OCI-LY1 (cell line): Measurements from ENCODE around the gene TLE3.
A peak's percentile ranks its signal among the peaks of the same experiment; 100 is the strongest.

Experiments
- H2AFZ ChIP-seq: fragments of 200-600 bp; sonication (generic), shearing (Covaris generic); 2 replicates; pipeline ENCODE4 v1.6.0; 2014; ENCODE audit warnings: antibody characterized with exemption, mild to moderate bottlenecking, low read length
- H3F3A ChIP-seq: fragments of 200-600 bp; sonication (generic), shearing (Covaris generic); 2 replicates; pipeline ENCODE4 v1.6.0; 2014; ENCODE audit warnings: mild to moderate bottlenecking, antibody characterized with exemption, low read length, moderate library complexity; ENCODE audit not compliant: insufficient read depth
- H3K27ac ChIP-seq: fragments of 200-600 bp; sonication (generic); 2 replicates; pipeline ENCODE4 v1.5.1; 2014; ENCODE audit warnings: low read length, mixed run types, mild to moderate bottlenecking, low read depth; ENCODE audit not compliant: poor library complexity, severe bottlenecking
- H3K27me3 ChIP-seq: fragments of 200-600 bp; sonication (generic); 2 replicates; pipeline ENCODE4 v1.6.0; 2014; ENCODE audit warnings: antibody characterized with exemption, mild to moderate bottlenecking, low read length, moderate library complexity; ENCODE audit not compliant: insufficient read depth
- H3K36me3 ChIP-seq: fragments of 200-600 bp; sonication (generic); 2 replicates; pipeline ENCODE4 v1.6.1; 2014; ENCODE audit warnings: mild to moderate bottlenecking, antibody characterized with exemption, low read length, moderate library complexity, mixed read lengths; ENCODE audit not compliant: insufficient read depth
- H3K4me1 ChIP-seq: fragments of 200-600 bp; sonication (generic); 2 replicates; pipeline ENCODE4 v1.5.1; 2014; ENCODE audit warnings: mild to moderate bottlenecking, low read length, moderate library complexity; ENCODE audit not compliant: insufficient read depth, severe bottlenecking
- H3K4me2 ChIP-seq: fragments of 200-600 bp; sonication (generic), shearing (Covaris generic); 2 replicates; pipeline ENCODE4 v1.6.1; 2014; ENCODE audit warnings: low read length
- H3K4me3 ChIP-seq: fragments of 200-600 bp; sonication (generic); 2 replicates; pipeline ENCODE4 v1.5.1; 2014; ENCODE audit warnings: low read length, low read depth, mild to moderate bottlenecking, mixed read lengths; ENCODE audit not compliant: poor library complexity, severe bottlenecking
- H3K79me2 ChIP-seq: fragments of 200-600 bp; shearing (Covaris generic); 2 replicates; pipeline ENCODE4 v1.6.1; 2016; ENCODE audit warnings: mixed run types, low read length, mixed read lengths; ENCODE audit not compliant: insufficient read depth
- H3K9ac ChIP-seq: fragments of 200-600 bp; sonication (generic), shearing (Covaris generic); 2 replicates; pipeline ENCODE4 v1.6.1; 2014; ENCODE audit warnings: mild to moderate bottlenecking, low read length, mixed read lengths
- H3K9me2 ChIP-seq: fragments of 200-600 bp; sonication (generic), shearing (Covaris generic); 2 replicates; pipeline ENCODE4 v1.6.1; 2014; ENCODE audit warnings: low read depth, mild to moderate bottlenecking, low read length, mixed read lengths
- H3K9me3 ChIP-seq: fragments of 200-600 bp; shearing (Covaris generic); 2 replicates; pipeline ENCODE4 v1.6.1; 2014; ENCODE audit warnings: low read length, mixed read lengths
- H4K20me1 ChIP-seq: fragments of 200-600 bp; sonication (generic), shearing (Covaris generic); 2 replicates; pipeline ENCODE4 v1.6.0; 2016; ENCODE audit warnings: mild to moderate bottlenecking, low read length; ENCODE audit not compliant: insufficient read depth
- CTCF ChIP-seq: fragments of 200-600 bp; sonication (generic), shearing (Covaris generic); IDR thresholded peaks from 2 replicates; pipeline ENCODE4 v1.5.1; 2017; ENCODE audit warnings: mild to moderate bottlenecking, antibody characterized with exemption, low read length, moderate library complexity, mixed read lengths
- EZH2 ChIP-seq: fragments of 200-600 bp; sonication (generic), shearing (Covaris generic); IDR thresholded peaks from 2 replicates; pipeline ENCODE4 v1.8.0; 2017; ENCODE audit warnings: borderline replicate concordance, mixed run types, mild to moderate bottlenecking, antibody characterized with exemption, low read length, moderate library complexity, mixed read lengths

Gene TLE3

GRCh38 chr15:70046679-70047369, 50.9 kb downstream of the TLE3 start:
- Histone ChIP-seq H3K36me3 (peaks cover 45% of the 10 kb centered on the region), H3K9me2 (no peaks in the 10 kb centered on the region), H3K4me1 (no peaks in the 10 kb centered on the region), H3K27ac (peak overlapping the region; percentile 15), H3K27me3 (no peaks in the 10 kb centered on the region), H3K4me2 (no peak overlapping the region), H4K20me1 (no peaks in the 10 kb centered on the region), H3K79me2 (no peaks in the 10 kb centered on the region), H2AFZ (no peak overlapping the region), H3K4me3 (no peak overlapping the region), H3K9me3 (no peaks in the 10 kb centered on the region), H3K9ac (no peak overlapping the region), H3F3A (no peaks in the 10 kb centered on the region)
- TF ChIP-seq EZH2 (no peak), CTCF (no peak)

- H3K27ac ChIP-seq = no peak overlapping the region
- H3K9ac ChIP-seq = no peak overlapping the region
- no peak overlapping the region for H3K4me2 ChIP-seq
- no peaks in the 10 kb centered on the region for H3K9me3 ChIP-seq
- H3K79me2 ChIP-seq = no peaks in the 10 kb centered on the region
- no peaks in the 10 kb centered on the region for H3K4me1 ChIP-seq
- H3F3A ChIP-seq = no peaks in the 10 kb centered on the region
- no peak overlapping the region for H2AFZ ChIP-seq
- H3K27me3 ChIP-seq = no peaks in the 10 kb centered on the region
- no peaks in the 10 kb centered on the region for H4K20me1 ChIP-seq
- H3K36me3 ChIP-seq = peaks cover 27% of the 10 kb centered on the region
- TF ChIP-seq EZH2 (no peak), CTCF (no peak)
- H3K4me3 ChIP-seq = no peak overlapping the region
- H3K9me2 ChIP-seq = no peaks in the 10 kb centered on the region
Measured at GRCh38 chr15:70045045-70045444, 52.7 kb downstream of the TLE3 start.

- Histone ChIP-seq H3F3A (no peaks in the 10 kb centered on the region), H3K9ac (no peak overlapping the region), H3K9me2 (no peaks in the 10 kb centered on the region), H3K27me3 (no peaks in the 10 kb centered on the region), H3K4me1 (no peaks in the 10 kb centered on the region), H3K27ac (no peak overlapping the region), H4K20me1 (no peaks in the 10 kb centered on the region), H2AFZ (no peak overlapping the region), H3K9me3 (no peaks in the 10 kb centered on the region), H3K4me3 (no peak overlapping the region), H3K79me2 (no peaks in the 10 kb centered on the region), H3K36me3 (peaks cover 18% of the 10 kb centered on the region), H3K4me2 (no peak overlapping the region)
- TF ChIP-seq CTCF (no peak), EZH2 (no peak)
Measured at GRCh38 chr15:70044168-70044567, 53.5 kb downstream of the TLE3 start.
